ELF-1 (cell line): ENCODE measurements around the gene BAIAP2.

Source experiments
- DNase-seq: peaks from one replicate; pipeline ENCODE4 v3.0.0-alpha.2; 2016; ENCODE audit warnings: low read depth, low spot score

BAIAP2 gene

GRCh38 chr17:81052199-81052997 is 17.4 kb downstream of the BAIAP2 start:
- peak; percentile 36 for DNase-seq

DNA sequence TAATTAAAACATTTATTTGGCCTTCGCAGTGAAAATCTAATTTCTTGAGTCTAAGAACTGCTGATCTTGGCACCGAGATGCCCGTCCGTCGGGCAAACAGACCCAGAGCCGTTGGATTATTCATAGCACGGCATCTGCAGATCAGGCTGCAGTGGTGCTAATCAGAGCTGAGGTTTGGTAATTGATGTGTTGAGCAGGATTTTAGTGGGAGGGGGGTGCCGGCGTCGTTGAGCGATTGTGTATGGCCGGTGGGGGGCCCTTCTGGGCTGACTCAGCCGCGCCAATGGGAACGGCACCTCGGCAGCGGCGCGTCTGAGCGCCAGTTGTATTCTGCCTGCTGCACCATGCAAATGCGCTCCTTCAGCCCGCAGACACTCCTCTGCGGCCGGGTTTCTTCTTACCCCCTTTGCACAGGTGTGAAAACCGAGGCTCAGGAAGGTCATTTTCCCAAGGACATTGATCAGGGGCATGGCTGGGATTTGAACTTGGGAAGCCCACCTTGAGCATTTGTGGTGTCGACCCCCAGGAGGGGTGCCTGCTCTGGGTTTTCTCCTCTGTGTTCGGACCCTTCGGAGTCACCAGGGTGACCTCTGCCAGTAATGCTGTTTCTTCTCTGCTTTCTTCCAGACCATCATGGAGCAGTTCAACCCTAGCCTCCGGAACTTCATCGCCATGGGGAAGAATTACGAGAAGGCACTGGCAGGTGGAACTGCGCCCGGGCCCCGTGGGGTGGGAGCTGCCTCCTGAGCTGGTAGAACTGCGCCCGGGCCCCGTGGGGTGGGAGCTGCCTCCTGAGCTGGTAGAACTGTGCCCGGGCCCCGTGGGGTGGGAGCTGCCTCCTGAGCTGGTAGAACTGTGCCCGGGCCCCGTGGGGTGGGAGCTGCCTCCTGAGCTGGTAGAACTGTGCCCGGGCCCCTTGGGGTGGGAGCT is 18.4 kb downstream of the BAIAP2 start:
- peak; percentile 49 for DNase-seq

DNA sequence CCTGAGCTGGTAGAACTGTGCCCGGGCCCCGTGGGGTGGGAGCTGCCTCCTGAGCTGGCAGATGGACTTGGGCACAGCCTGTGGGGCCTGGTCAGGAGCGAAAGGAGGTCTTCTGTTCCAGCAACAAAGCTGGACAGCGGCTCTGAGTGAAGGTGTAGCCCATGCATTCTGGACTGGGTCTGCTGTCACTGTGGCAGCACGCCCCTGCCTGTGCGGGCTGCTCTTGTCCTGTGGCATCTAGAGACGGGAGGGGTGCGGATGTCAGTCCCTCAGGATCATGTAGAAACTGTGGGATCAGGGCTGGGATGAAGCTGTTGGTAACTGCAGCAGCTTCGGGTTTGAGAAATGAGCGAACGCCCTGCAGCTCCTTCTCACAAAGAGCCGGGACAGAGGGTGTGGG is 19.4 kb downstream of the BAIAP2 start:
- peak; percentile 36 for DNase-seq

DNA sequence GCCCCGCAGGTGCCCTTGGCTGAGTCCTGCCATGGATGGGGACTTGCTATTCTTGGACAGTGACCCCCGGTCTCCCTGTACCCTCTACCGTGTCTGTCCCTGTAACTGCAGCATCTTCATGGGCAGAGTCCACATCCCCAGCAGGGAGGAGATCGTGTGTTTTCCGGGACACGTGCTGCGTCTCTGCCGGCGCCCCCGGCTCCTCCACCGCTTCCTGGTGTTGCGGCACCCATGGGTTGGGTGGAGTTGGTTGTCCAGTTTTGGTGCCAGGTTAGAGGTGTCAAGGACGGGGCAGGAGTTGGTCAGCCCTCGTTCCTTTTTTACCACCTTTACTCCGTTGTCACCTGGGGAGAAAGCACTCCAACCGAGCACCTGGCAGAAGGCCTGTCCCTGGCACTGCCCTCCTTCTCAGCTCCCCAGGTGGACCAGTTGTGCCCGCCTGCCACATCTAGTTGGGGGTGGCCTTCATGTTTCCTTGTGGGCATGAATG is 20.0 kb downstream of the BAIAP2 start:
- no peak for DNase-seq

DNA sequence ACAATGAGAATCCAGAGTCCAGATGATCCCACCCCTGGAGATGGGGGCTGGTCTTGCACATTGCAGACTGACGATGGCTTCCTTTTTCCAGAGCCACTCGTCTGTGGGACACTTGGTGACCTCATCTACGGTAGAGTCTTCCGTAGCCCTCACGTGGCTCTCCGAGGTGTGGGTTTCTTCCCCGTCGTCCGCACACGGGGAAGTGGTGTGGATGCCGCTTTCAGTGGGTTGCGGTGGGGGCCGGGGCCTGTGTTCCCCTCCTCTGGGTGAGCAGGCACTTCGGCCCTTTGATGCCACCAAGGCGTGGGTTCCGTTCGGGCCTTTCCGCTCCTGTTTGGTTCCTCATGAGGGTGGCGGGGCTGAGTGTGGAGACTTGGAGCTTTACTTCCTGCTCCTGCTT is 21.4 kb downstream of the BAIAP2 start:
- DNase-seq: no peak

DNA sequence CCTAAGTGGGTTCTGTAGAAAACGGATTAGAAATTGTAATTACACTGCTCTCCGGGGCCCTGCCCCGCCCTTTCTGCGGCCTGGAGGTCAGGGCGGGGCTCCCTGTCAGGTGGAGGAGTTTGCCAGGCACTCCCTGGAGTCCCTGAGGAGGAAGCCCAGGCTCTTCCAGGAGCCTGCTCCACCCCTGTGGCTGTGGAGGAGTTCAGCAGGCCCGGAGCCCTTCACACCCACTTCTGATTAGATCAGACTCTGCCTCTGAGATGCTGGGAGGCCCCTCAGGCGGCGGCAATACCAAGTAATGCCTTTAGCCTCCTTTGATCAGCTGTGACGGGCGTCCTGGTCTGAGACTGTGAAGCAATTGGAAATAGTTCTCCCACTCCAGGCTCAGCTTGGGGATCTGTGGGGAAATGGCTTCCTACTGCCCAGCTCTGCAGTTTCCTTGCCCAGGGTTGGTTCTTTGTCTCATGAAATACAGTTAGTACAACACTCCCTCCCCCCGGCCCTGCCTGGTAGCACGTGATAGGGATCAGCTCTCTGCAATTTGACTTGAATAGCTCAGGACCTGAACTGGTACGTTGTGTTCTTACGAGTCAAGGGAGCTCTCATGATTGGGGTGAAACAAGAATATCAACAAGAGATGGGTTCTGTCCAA is 22.3 kb downstream of the BAIAP2 start:
- peak; percentile 97 for DNase-seq

DNA sequence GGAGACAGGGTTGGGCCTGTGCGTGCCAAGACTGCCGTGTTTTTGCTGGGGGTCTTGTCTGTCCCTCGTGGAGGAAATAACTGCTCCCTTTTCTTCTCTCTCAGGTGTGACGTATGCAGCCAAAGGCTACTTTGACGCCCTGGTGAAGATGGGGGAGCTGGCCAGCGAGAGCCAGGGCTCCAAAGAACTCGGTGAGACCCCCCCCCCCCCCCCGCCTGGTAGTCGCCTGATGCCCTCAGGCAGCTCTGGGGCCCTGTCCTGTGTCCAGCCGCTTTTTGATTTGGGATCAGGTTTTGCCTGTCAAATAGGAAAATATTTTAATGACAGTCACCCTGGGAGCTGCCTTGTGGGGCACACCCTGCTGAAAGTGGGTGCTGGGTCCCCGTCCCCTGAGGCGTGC is 22.8 kb downstream of the BAIAP2 start:
- no peak for DNase-seq

DNA sequence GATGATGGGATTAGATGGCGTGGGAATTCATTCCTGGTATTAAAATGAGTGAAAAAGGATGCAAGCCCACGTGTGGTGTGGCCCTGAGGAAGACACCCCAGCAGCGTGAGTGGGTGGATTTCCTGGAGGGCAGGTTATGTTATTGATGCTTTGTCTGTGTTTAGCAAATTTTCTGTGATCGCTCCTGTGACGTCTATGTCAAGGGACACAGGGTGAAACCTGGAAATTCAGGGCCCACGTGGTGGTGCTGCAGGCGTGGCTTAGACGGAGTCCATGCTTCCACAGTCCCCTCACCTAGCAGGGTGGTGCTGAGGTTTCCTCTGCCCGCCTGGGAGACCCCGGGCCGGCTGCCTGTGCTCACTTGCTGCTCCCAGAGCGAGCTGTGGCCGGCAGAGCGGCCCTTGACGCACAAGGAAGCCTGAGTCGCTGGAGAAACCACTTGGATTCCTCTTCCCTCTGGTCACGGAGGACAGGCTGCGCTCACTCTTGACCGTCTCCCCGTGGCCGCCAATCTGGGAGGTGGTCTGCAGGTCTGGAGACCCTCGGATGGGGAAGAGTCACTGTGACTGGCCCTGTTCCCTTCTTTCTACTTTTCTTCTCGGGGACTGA is 23.4 kb downstream of the BAIAP2 start:
- no peak for DNase-seq

- DNase-seq: no peak
Observed at GRCh38 chr17:81059026-81059425, 24.1 kb downstream of the BAIAP2 start.

DNA sequence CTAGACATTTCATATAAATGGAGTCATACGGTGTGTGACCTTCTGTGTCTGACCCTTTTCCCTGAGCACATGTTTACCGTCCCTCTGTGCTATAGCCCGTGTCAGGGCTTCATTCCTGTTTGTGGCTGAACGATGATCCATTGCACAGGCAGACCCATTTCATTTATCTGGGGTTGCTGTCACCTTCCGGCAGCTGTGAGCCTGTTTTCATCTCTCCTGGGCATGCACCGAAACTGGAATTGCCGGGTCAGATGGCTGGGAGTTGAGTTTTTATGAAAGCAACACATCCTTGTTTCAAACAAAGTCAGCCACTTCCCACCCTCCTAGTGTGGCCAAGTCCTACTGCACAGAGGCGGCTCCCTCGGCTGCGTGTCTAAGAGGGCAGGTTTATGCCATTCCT is 25.5 kb downstream of the BAIAP2 start:
- DNase-seq: no peak

DNA sequence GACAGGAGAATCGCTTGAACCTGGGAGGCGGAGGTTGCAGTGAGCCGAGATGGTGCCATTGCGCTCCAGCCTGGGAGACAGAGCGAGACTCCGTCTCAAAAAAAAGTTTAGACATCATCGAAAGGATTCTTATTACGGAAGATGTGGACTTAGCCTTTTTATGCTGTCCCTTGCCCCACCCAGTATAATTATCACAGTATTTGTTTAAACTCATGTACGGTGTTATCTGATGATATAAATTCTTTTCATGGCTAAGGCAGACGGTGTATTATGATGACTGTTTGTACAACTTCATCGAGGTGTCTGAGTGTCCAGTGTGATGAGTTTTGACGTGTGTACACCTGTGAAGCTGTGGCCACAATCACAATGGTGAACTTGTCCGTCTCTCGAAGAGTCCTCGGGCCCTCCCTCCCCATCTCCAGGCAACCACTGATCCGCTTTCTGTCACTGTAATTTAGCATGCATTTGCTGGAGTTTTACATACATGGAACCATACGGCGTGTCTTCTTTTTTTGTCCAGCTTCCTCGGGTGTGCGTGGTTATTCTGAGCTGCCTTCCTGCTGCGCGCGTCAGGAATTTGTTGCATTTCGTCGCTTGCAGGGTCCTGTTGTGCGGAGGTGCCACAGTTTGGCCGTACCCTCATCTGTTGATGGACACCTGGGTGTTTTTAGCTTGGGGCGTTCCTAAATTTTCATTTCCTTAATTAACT is 26.2 kb downstream of the BAIAP2 start:
- DNase-seq: no peak

DNA sequence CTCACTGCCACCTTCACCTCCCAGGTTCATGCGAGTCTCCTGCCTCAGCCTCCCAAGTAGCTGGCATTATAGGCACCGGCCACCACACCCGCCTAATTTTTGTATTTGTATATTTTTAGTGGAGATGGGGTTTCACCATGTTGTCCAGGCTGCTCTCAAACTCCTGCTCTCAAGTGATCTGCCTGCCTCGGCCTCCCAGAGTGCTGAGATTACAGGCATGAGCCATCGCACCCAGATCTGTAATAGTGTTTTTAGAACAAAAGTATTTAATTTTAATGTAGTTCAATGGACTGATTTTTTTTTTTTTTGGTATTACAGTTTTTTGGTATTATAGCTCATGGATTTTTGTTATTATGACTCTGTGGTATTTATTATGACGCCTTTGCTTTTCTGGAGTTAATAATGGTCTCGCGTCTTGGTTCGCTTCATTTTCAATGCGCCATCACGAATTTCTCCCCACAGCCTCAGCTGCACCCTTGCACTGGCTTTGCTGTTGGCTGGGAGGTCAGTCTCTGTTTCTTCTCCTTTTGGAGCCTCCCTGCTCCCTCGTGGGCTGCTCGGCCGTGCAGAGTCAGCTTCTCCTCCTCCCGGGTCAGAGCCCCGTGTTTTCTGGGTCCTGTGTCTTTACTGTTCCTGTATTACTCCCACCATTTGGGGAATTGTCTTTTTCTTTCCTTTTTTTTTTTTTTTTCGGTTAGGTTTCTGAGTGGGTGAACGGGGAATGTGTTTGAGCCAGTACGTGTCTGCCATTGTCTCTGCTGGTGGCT is 27.2 kb downstream of the BAIAP2 start:
- no peak for DNase-seq

DNA sequence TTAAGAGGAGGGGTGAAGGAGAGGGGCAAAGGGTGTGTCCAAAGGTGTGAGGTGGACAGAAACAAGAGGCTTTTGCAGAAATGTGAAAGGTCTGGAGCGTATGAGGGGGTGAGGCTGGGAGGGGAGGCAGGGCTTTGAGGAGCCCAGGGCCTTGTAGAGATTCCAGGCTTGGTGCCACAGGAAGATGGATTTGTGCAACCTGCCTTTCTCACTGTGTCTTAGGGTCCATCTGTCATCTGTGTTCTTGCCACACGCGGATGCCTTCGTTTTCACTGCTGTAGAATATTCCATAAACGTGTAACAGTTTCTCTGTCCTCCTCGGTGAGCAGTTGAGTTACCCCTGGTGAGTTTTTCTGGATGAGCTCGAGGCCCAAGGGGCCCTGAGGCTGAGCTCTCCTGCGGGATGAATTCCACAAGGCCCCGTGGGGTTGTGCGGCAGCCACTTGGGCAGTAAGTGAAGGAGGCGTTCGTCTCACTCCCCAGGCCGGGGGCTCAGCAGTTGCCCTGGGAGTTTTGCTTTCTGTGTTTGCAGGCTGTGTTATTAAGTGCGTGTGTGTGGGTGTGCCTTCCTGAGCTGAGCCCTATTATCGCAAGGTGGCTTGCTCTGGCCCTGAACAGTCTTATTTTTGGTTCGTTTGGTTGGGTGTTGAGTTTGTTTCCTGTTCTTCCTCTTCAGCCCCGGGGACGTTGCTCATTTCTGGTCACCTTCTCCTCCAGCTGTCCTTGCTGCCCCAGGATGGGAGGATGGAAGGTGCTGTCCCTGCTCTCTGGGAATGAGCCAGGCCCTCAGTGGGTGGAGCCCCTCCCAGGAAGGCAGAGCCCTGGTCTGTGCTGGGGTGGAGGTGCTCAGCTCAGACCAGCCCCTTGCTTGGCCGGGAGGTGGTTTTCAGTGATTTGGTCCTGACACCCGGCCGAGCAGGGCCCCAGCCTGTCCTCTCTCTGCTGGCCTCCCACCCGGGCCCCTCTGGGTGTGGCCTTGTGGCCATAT is 28.4 kb downstream of the BAIAP2 start:
- no peak for DNase-seq

- DNase-seq: peak; percentile 79
Observed at GRCh38 chr17:81064678-81065475, 29.9 kb downstream of the BAIAP2 start.

DNA sequence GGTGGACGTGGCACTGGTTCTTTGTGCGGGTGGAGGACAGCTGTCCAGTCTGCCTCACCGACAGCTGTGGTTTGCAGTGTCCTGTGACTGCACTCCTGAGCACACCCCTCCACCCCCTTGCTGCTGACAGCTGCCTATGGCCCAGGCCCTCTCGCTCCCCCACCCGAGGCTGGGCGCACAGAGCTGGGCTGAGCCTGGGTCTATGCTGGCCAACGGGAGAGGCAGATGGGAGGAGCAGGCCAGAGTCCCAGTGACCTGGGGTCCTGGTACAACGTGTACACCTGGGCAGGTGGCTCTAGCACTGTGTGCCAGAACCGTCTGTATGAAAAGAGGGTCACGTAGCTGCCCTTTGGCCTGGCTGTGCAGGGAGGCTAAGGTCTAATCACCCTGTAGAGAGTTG is 30.5 kb downstream of the BAIAP2 start:
- no peak for DNase-seq

DNA sequence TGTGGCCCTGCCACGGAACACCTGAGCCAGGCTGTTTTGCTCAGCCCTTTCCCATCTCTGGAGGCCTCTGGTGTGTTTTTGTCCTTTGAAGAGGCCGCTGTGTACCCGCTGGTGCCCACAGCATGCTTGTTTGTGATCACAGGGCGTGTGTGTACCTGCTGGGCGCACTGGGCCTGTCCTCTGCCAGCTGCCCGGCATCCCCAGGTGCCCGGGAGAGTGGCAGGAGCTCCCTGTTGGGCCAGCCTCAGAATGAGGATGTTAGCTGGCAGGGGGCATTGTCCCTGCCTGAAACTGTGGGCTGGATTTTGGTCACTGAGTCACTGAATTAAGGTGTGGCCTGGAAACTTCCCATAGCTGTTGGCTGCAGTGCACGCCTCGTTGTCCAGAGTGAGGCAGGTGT is 31.1 kb downstream of the BAIAP2 start:
- DNase-seq: no peak

DNA sequence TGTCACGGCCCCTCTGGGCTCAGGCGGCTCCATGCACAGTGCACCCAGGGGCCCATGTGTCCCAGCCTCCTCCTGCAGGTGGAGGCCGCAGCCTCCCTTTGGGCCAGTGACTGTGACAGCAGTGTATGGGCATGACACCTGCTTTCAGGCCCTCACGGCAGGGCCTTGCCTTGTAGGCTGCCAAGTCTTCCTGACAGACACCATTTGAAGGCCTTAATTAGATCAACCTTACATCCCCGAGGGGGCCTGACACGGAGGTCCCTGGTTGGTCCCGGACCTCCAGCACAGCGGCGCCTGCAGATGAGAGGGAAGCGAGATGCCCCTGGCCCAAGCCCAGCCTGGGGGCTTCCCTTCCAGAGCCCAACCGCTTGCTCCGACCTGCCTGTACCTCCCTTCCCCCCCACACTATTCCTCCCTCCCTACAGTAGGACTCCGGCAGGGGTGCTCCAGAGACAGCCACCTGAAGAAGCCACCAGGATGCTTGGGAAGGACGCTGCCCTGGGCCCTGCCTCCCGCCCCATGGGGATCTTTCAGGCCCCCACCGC is 31.9 kb downstream of the BAIAP2 start:
- DNase-seq: peak; percentile 86

GRCh38 chr17:81067391-81067811 is 32.5 kb downstream of the BAIAP2 start:
- peak; percentile 47 for DNase-seq
